IMR-90 (cell line): ENCODE measurements around the gene PEA15. TPM values are rescaled to one million over a fixed set of nuclear protein-coding genes. Genes with fewer than 3 reads are reported as not detected.

Experiments used
- ATAC-seq: fragments of 200-7000 bp; cut with Tn5 transposase; 2 replicates; pipeline ENCODE4 v1.9.1; 2020; ENCODE audit warnings: low read depth, mild to moderate bottlenecking, moderate library complexity
- BruUV-seq: library from RNA; stranded (reverse); fragments of 400-500 nt; replicated peaks from 2 replicates; lab custom pipeline; 2021; lab: Mats Ljungman, UMichigan
- CTCF ChIA-PET: fragments of 300-600 bp; formaldehyde crosslinking; extraction: SDS; loops from one replicate; lab custom pipeline; 2021; ENCODE audit warnings: antibody characterized with exemption; lab: Yijun Ruan, JAX
- POLR2A ChIA-PET: fragments of 300-600 bp; sonication (Branson Sonifier 250); formaldehyde crosslinking; loops from one replicate; lab custom pipeline; 2022; ENCODE audit warnings: antibody characterized with exemption; ENCODE audit not compliant: unreplicated experiment; lab: Charles Lee
- DNase-seq: peaks from one replicate; pipeline ENCODE4 v3.0.0; 2013
- H2AFZ ChIP-seq: replicated peaks from 2 replicates; pipeline ENCODE3; 2013; ENCODE audit warnings: low read length, mild to moderate bottlenecking; ENCODE audit not compliant: poor library complexity
- H2AK5ac ChIP-seq: 2 replicates; pipeline ENCODE4 v1.6.1; 2013; ENCODE audit warnings: low read depth, low read length, inconsistent platforms
- H2AK9ac ChIP-seq: replicated peaks from 2 replicates; pipeline ENCODE3; 2013; ENCODE audit warnings: mild to moderate bottlenecking, low read depth, low read length, moderate library complexity; ENCODE audit not compliant: poor library complexity
- H2BK120ac ChIP-seq: 2 replicates; pipeline ENCODE4 v1.6.1; 2013; ENCODE audit warnings: low read depth, low read length, inconsistent platforms
- H2BK15ac ChIP-seq: 3 replicates; pipeline ENCODE4 v1.6.1; 2013; ENCODE audit warnings: low read depth, low read length, inconsistent platforms
- H2BK20ac ChIP-seq: 2 replicates; pipeline ENCODE4 v1.6.1; 2013; ENCODE audit warnings: low read depth, mild to moderate bottlenecking, inconsistent platforms, low read length, moderate library complexity
- H2BK5ac ChIP-seq: 2 replicates; pipeline ENCODE4 v1.6.1; 2013; ENCODE audit warnings: mild to moderate bottlenecking, low read depth, low read length, inconsistent platforms; ENCODE audit not compliant: poor library complexity, severe bottlenecking
- H3K14ac ChIP-seq: replicated peaks from 2 replicates; pipeline ENCODE4 v1.6.1; 2013; ENCODE audit warnings: low read depth, low read length, inconsistent platforms
- H3K18ac ChIP-seq: 2 replicates; pipeline ENCODE4 v1.6.1; 2013; ENCODE audit warnings: low read depth, low read length, control low read depth
- H3K23ac ChIP-seq: 2 replicates; pipeline ENCODE4 v1.6.1; 2013; ENCODE audit warnings: low read depth, low read length, inconsistent platforms
- H3K27ac ChIP-seq: 2 replicates; pipeline ENCODE4 v1.5.1; 2013; ENCODE audit warnings: mild to moderate bottlenecking, control low read depth, low read length; ENCODE audit not compliant: insufficient read depth
- H3K27me3 ChIP-seq: 2 replicates; pipeline ENCODE4 v1.6.1; 2013; ENCODE audit warnings: low read length; ENCODE audit not compliant: control insufficient read depth, insufficient read depth
- H3K36me3 ChIP-seq: 2 replicates; pipeline ENCODE4 v1.6.1; 2013; ENCODE audit warnings: low read length, mixed read lengths; ENCODE audit not compliant: control insufficient read depth, insufficient read depth
- H3K4ac ChIP-seq: 2 replicates; pipeline ENCODE4 v1.6.1; 2013; ENCODE audit warnings: low read depth, low read length, inconsistent platforms
- H3K4me1 ChIP-seq: 2 replicates; pipeline ENCODE4 v1.6.1; 2013; ENCODE audit warnings: low read length, mixed read lengths; ENCODE audit not compliant: control insufficient read depth, insufficient read depth
- H3K4me2 ChIP-seq: 2 replicates; pipeline ENCODE4 v1.6.1; 2013; ENCODE audit warnings: low read depth, mild to moderate bottlenecking, control low read depth, low read length, moderate library complexity
- H3K4me3 ChIP-seq: 2 replicates; pipeline ENCODE4 v1.5.1; 2013; ENCODE audit warnings: low read depth, mild to moderate bottlenecking, control low read depth, low read length, moderate library complexity; ENCODE audit not compliant: insufficient read depth
- H3K56ac ChIP-seq: 2 replicates; pipeline ENCODE4 v1.6.1; 2013; ENCODE audit warnings: low read length, inconsistent platforms; ENCODE audit not compliant: insufficient read depth; ENCODE audit errors: extremely low read depth
- H3K79me1 ChIP-seq, 2 experiments: 2 replicates each; pipeline ENCODE4 v1.6.1; 2013; ENCODE audit warnings: low read length in 2 of 2, inconsistent platforms in 1 of 2, low read depth in 1 of 2
- H3K9ac ChIP-seq: 2 replicates; pipeline ENCODE4 v1.6.1; 2013; ENCODE audit warnings: low read depth, low read length, control low read depth
- H3K9me1 ChIP-seq: 2 replicates; pipeline ENCODE4 v1.6.1; 2013; ENCODE audit warnings: low read length, inconsistent platforms; ENCODE audit not compliant: insufficient read depth
- H3K9me3 ChIP-seq: 2 replicates; pipeline ENCODE4 v1.6.1; 2013; ENCODE audit warnings: low read length; ENCODE audit not compliant: control insufficient read depth, insufficient read depth
- H4K20me1 ChIP-seq: 2 replicates; pipeline ENCODE4 v1.6.1; 2013; ENCODE audit warnings: low read length, inconsistent platforms; ENCODE audit not compliant: insufficient read depth
- H4K5ac ChIP-seq: 2 replicates; pipeline ENCODE4 v1.6.1; 2013; ENCODE audit warnings: mild to moderate bottlenecking, low read depth, low read length, control low read depth
- H4K8ac ChIP-seq, 2 experiments: 2 replicates each; pipeline ENCODE4 v1.6.1; 2013; ENCODE audit warnings: low read depth in 2 of 2, low read length in 2 of 2, control low read depth in 1 of 2, inconsistent platforms in 1 of 2
- H4K91ac ChIP-seq: 2 replicates; pipeline ENCODE4 v1.6.1; 2013; ENCODE audit warnings: low read depth, low read length, inconsistent platforms; ENCODE audit not compliant: insufficient read depth
- CEBPB ChIP-seq: IDR thresholded peaks from 2 replicates; pipeline ENCODE4 v1.6.1; 2012; ENCODE audit warnings: low read depth, low read length, improper control_type of control experiment
- CHD1 ChIP-seq: IDR thresholded peaks from 2 replicates; pipeline ENCODE4 v1.6.1; 2012; ENCODE audit warnings: low read depth, low read length, improper control_type of control experiment
- CTCF ChIP-seq: conservative IDR thresholded peaks from 2 replicates; pipeline ENCODE4 v1.5.1; 2012; ENCODE audit warnings: mild to moderate bottlenecking, low read depth, low read length, improper control_type of control experiment
- ELK1 ChIP-seq: fragments of 150-350 bp; IDR thresholded peaks from 2 replicates; pipeline ENCODE4 v1.6.1; 2016; ENCODE audit warnings: low read depth, mild to moderate bottlenecking, low read length, moderate library complexity, borderline replicate concordance
- FOS ChIP-seq: fragments of 150-350 bp; IDR thresholded peaks from 2 replicates; pipeline ENCODE4 v1.6.1; 2016; ENCODE audit warnings: low read depth, low read length
- MAFK ChIP-seq: IDR thresholded peaks from 2 replicates; pipeline ENCODE4 v1.6.1; 2012; ENCODE audit warnings: low read depth, low read length, improper control_type of control experiment
- MAZ ChIP-seq: IDR thresholded peaks from 2 replicates; pipeline ENCODE4 v1.6.1; 2012; ENCODE audit warnings: low read depth, mild to moderate bottlenecking, low read length, improper control_type of control experiment, moderate library complexity, borderline replicate concordance
- MXI1 ChIP-seq: IDR thresholded peaks from 2 replicates; pipeline ENCODE4 v1.6.1; 2012; ENCODE audit warnings: low read depth, mild to moderate bottlenecking, low read length, moderate library complexity, borderline replicate concordance
- NFE2L2 ChIP-seq: fragments of 150-350 bp; IDR thresholded peaks from 2 replicates; pipeline ENCODE4 v1.6.1; 2016; ENCODE audit warnings: low read depth, mild to moderate bottlenecking, low read length
- POLR2A ChIP-seq: IDR thresholded peaks from 2 replicates; pipeline ENCODE4 v1.6.1; 2012; ENCODE audit warnings: mild to moderate bottlenecking, low read depth, low read length
- RAD21 ChIP-seq: IDR thresholded peaks from 2 replicates; pipeline ENCODE4 v1.6.1; 2012; ENCODE audit warnings: low read length, improper control_type of control experiment
- RCOR1 ChIP-seq: IDR thresholded peaks from 2 replicates; pipeline ENCODE4 v1.6.1; 2012; ENCODE audit warnings: mild to moderate bottlenecking, low read length, improper control_type of control experiment; ENCODE audit not compliant: insufficient replicate concordance
- RFX5 ChIP-seq: IDR thresholded peaks from 2 replicates; pipeline ENCODE4 v1.8.0; 2012; ENCODE audit warnings: low read depth, mild to moderate bottlenecking, low read length, moderate library complexity
- SMC3 ChIP-seq: fragments of 150-350 bp; IDR thresholded peaks from 2 replicates; pipeline ENCODE4 v1.6.1; 2016; ENCODE audit warnings: low read depth, mild to moderate bottlenecking, antibody characterized with exemption, low read length, moderate library complexity
- WGBS, 2 experiments: methylation state at CpG; one replicate each; pipeline versions ENCODE4 v1.1.5 to v1.1.7; 2013; ENCODE audit warnings: missing lambda C conversion rate in 2 of 2; ENCODE audit not compliant: insufficient read length in 1 of 2; ENCODE audit errors: extremely low coverage in 2 of 2; 5-methylcytosine and 5-hydroxymethylcytosine counted together
- dilution Hi-C: fragments of 300-500 bp; cut with HindIII; formaldehyde crosslinking; loops from one replicate; pipeline ENCODE4 v1.14.3; 2018; ENCODE audit warnings: low sequenced_read_pairs; ENCODE audit not compliant: unreplicated experiment
- in situ Hi-C: fragments of 300-500 bp; cut with MboI; formaldehyde crosslinking; loops from 3 replicates; pipeline ENCODE4 v1.14.3; 2019; ENCODE audit warnings: low sequenced_read_pairs, inconsistent platforms, mixed read lengths
- intact Hi-C: fragments of 100-400 bp; cut with micrococcal nuclease; formaldehyde crosslinking; loops from 2 replicates; pipeline ENCODE4 v1.10.0; 2022
- polyA plus RNA-seq, 3 experiments: library from polyadenylated mRNA; depleted of rRNA; stranded (reverse); fragments of >200 nt; gene quantifications; 2 replicates each; pipeline ENCODE4 v1.2.3, GENCODE V29; 2012; ENCODE audit warnings: low replicate concordance in 1 of 3
- total RNA-seq: library from RNA; depleted of rRNA; stranded (reverse); fragments of >200 nt; gene quantifications from 2 replicates; pipeline ENCODE4 v1.2.3, GENCODE V29; 2012

Gene PEA15
- total and polyA plus RNA-seq, 2 of the 4 experiments (the other 2 are of a cell fraction) = 296 to 754 TPM

GRCh38 chr1:160197231-160197630 is 8.0 kb upstream of the PEA15 start:
- no TSS peak for BruUV-seq
- H2BK120ac ChIP-seq = no peak overlapping the region
- no peak overlapping the region for H3K18ac ChIP-seq
- H3K79me1 ChIP-seq = no peaks in the 10 kb centered on the region
- H3K9me3 ChIP-seq = no peaks in the 10 kb centered on the region
- in situ Hi-C loops (loop anchor here (25.0 kb wide), 1 partner anchor 415 kb away; no protein-coding TSS in a partner anchor), dilution Hi-C loops (no loop called here), intact Hi-C loops (no loop called here)
- TF ChIP-seq ELK1 (no peak), RAD21 (no peak), CEBPB (no peak), CTCF (no peak), RFX5 (no peak), SMC3 (no peak), FOS (no peak), MXI1 (no peak), RCOR1 (no peak), NFE2L2 (no peak), MAFK (no peak), POLR2A (no peak), MAZ (no peak), CHD1 (no peak)
- H3K4me3 ChIP-seq = no peak overlapping the region
- no peak overlapping the region for H3K27ac ChIP-seq
- no peak overlapping the region for H4K91ac ChIP-seq
- H2AK5ac ChIP-seq = no peak overlapping the region
- H4K20me1 ChIP-seq = no peaks in the 10 kb centered on the region
- H3K4me1 ChIP-seq = peaks cover 2% of the 10 kb centered on the region; the same call in 1 of the 2 replicates
- no peak overlapping the region for H4K8ac ChIP-seq
- WGBS, 2 experiments = no CpG with 5 or more reads among the region's 4 CpGs
- H3K9ac ChIP-seq = no peak overlapping the region
- H4K5ac ChIP-seq = no peak overlapping the region
- ATAC-seq (no peak), DNase-seq (no peak)
- peaks cover 3% of the 10 kb centered on the region; the same call in 1 of the 2 replicates for H3K27me3 ChIP-seq
- H2AK9ac ChIP-seq = no peak overlapping the region
- peaks cover 12% of the 10 kb centered on the region; the same call in 1 of the 2 replicates for H3K9me1 ChIP-seq
- no peak overlapping the region for H3K4ac ChIP-seq
- no peak overlapping the region for H3K56ac ChIP-seq
- no peaks in the 10 kb centered on the region for H3K36me3 ChIP-seq
- H2BK5ac ChIP-seq = no peak overlapping the region
- no peak overlapping the region for H3K4me2 ChIP-seq
- H2AFZ ChIP-seq = no peak overlapping the region
- H3K23ac ChIP-seq = no peak overlapping the region
- H3K14ac ChIP-seq = no peak overlapping the region
- POLR2A ChIA-PET = no interaction called here
- H2BK20ac ChIP-seq = no peak overlapping the region
- no peak overlapping the region for H2BK15ac ChIP-seq
- CTCF ChIA-PET = no interaction called here
